DND-41 (cell line): Measurements from ENCODE around the gene MED29.

Experiments used
- EZH2 ChIP-seq: IDR thresholded peaks from 3 replicates; pipeline ENCODE4 v1.6.1; 2012; ENCODE audit warnings: borderline replicate concordance, low read depth, mild to moderate bottlenecking, moderate library complexity, low read length, inconsistent platforms; ENCODE audit not compliant: severe bottlenecking
- TF ChIP-seq, protein P1 (sequence below): IDR thresholded peaks from 2 replicates; pipeline ENCODE4 v1.5.1; 2012; ENCODE audit warnings: borderline replicate concordance, low read length, moderate library complexity, mild to moderate bottlenecking; ENCODE audit not compliant: poor library complexity, severe bottlenecking; ENCODE audit errors: extremely low read depth

DNA sequence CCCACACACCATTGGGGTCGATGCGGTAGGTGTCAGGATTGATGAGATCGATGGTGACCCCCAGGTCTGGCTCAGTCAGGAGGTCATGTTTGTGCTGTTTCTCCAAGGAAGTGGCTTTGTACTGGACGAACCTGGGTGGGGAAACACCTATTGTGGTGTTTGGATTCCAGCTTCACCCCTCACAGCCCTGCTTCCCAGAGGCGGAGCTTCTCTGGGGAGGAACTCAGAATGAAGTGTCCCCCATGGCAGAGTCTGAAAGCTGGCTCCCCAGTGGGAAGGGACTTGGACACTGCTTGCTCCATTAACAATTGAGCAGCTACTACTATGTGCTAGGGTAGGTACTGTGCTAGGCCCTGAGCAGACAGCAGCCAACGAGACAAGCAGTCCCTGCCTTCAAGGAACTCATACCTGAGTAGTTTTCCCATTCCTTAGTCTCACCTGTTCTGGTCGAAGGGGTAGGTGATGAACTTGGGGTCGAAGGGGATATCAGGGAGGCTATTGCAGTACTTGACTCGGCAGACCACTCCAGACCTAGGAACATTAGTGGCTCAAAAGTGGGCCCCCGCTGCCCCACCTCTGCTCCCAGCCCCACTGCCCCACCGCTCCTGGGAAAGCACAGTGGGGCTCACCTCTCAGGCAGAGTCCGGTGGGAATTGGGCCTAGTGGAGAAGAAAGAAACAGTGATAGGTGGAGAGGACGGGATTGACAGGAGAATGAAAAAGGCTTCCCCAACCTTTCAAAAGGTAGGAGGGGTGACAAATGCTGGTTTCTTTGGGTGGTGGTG is 1.4 kb upstream of the MED29 start:
- TF ChIP-seq, protein P1, sequence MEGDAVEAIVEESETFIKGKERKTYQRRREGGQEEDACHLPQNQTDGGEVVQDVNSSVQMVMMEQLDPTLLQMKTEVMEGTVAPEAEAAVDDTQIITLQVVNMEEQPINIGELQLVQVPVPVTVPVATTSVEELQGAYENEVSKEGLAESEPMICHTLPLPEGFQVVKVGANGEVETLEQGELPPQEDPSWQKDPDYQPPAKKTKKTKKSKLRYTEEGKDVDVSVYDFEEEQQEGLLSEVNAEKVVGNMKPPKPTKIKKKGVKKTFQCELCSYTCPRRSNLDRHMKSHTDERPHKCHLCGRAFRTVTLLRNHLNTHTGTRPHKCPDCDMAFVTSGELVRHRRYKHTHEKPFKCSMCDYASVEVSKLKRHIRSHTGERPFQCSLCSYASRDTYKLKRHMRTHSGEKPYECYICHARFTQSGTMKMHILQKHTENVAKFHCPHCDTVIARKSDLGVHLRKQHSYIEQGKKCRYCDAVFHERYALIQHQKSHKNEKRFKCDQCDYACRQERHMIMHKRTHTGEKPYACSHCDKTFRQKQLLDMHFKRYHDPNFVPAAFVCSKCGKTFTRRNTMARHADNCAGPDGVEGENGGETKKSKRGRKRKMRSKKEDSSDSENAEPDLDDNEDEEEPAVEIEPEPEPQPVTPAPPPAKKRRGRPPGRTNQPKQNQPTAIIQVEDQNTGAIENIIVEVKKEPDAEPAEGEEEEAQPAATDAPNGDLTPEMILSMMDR: no peak
- TF ChIP-seq EZH2: no peak
